ENCODE results near the gene TMBIM1.
A peak's percentile ranks its signal among the peaks of the same experiment; 100 is the strongest.

The TMBIM1 gene

DNA sequence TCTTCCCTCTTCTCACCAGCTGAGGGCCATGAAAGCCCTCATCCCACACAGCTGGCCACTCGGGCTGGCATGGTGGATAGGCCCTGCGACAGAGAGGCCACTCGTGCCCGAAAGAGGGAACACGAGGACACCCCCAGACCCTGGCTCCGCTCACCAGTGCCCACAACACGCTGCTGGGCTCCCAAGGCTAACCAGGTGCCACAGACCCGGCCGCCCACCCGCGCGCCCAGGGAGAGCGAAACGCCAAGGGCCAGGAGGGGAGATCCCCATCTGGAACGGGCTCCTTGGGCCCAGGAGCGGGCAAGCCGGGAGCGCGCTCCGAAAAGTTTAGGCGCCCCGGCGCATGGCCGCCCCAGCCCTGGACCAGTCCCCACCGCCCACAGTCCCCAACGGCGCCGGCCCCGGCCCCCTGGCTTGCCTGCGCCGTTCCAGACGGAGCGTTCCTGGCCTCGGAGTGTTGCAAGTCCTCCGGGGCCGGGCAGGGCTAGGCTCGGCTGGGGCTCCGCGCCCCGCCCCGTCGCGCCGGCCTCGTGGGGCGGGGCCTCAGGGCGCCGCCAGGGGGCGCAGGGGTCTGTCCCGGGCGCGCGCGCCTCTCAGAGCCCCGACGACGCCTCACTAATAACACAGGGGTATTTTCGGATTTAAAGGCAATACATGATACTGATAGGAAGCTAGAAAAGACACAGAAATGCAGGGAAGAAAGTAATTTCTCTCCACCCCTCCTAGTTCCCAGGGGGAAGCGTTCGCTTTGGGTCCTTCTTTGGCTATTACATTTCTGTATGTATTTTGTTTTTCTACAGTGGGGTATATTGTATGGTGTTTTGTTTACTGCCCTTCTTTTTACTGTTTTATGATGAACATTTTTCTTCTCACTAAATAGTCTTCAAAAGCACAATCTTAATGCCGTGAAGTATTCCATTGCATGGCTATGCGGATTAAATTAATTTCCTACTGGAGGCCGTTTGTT is at the start of gene TMBIM1:
TMBIM1 (minus strand) TSS at position 456 of the 967 bp plus-strand sequence. CDS start 10,362 bp downstream, outside the sequence.
- ChIA-PET CTCF (interaction anchor here (0.6 to 1.5 kb wide), 5 partner anchors 9 to 1414 kb away, joined by 3 to 9 read pairs (median 4); partner anchors contain the start of genes AAMP and PNKD), POLR2A (ENCODE audit: low non-redundant PET) (interaction anchor here (1.2 kb wide), 1 partner anchor 19 kb away, joined by 4 read pairs; no protein-coding TSS in a partner anchor)
- peak; percentile 86 for DNase-seq (ENCODE audit: low spot score)
- TF ChIP-seq CTCF (conservative IDR thresholded peaks at IDR 0.05; ENCODE audit: low read depth) = peak; percentile 95
- H3K27ac ChIP-seq = peak within 1 kb of the TSS; percentile 95

DNA sequence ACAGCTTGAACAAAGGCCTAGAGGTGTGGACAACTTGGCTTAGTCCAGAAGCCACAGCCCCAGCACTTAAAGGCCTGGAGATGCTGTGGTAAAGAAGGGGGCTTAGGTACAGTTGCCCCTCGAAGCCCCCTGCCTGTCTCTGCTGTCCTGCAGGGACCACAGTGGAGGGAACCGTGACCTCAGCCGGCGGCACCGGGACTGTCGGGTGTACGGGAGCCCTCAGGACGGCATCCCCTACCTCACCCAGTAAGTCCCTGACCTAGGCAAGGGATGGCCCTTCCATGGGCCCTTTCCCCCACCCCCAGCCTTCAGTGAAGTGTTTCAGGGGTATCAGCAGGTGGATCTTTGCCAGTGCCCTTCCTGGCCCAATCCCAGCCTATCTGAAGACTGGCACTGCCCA is 49.1 kb upstream of the TMBIM1 start:
- no peak for TF ChIP-seq CTCF (conservative IDR thresholded peaks at IDR 0.05; ENCODE audit: low read depth)
- ChIA-PET CTCF (no interaction called here), POLR2A (ENCODE audit: low non-redundant PET) (no interaction called here)
- no peak for DNase-seq (ENCODE audit: low spot score)
- no peak overlapping the region for H3K27ac ChIP-seq

- POLR2A ChIA-PET (ENCODE audit: low non-redundant PET) = no interaction called here
- CTCF ChIA-PET = no interaction called here
Observed at GRCh38 chr2:218340656-218341055, 48.4 kb upstream of the TMBIM1 start.

GRCh38 chr2:218334531-218334930 is 42.2 kb upstream of the TMBIM1 start:
- ChIA-PET POLR2A (ENCODE audit: low non-redundant PET) (no interaction called here), CTCF (interaction anchor here (0.6 kb wide), 1 partner anchor 13 kb away, joined by 3 read pairs; no protein-coding TSS in a partner anchor)
- H3K27ac ChIP-seq = no peak overlapping the region
- no peak for TF ChIP-seq CTCF (conservative IDR thresholded peaks at IDR 0.05; ENCODE audit: low read depth)
- no peak for DNase-seq (ENCODE audit: low spot score)

More at GRCh38 chr2:218340656-218341055, 48.4 kb upstream of the TMBIM1 start:
- no peak for DNase-seq (ENCODE audit: low spot score)
- H3K27ac ChIP-seq = no peak overlapping the region
- TF ChIP-seq CTCF (conservative IDR thresholded peaks at IDR 0.05; ENCODE audit: low read depth) = no peak

DNA sequence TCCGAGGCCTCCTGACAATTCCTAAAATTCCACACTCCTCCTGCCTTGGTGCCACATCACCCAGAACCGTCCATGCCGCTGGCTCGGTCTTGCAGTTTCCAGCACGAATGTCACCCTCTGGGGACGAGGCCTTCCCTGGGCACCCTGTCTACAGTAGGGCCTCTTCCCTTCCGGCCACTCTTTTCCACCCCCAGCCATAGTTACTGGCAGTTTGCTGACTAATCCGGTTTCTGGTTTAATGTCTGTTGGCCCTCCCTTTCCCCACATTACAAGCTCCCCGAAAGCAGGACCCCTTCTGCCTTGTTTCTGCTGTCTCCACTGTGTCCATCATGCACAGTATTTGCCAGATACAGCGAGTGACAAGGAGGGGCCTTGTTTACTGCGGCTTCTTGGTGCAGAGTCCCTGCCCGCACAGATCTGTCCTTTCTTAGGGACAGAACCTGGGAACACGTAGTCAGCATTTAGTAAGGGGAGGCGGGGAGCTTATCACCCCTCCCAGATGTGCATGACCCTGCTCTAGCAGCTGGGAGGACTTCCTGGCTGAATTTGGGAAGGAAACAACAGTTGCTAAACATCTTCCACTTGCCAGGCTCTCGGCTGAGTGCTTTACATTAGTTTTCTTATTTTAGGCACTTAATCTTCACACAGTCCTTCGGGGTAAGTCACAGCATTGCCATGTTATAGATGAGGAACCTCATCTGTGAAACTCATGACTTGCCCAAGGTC is 40.8 kb upstream of the TMBIM1 start:
- POLR2A ChIA-PET (ENCODE audit: low non-redundant PET) = no interaction called here
- H3K27ac ChIP-seq = no peak overlapping the region
- no peak for DNase-seq (ENCODE audit: low spot score)
- CTCF ChIA-PET = no interaction called here
- TF ChIP-seq CTCF (conservative IDR thresholded peaks at IDR 0.05; ENCODE audit: low read depth) = no peak

DNA sequence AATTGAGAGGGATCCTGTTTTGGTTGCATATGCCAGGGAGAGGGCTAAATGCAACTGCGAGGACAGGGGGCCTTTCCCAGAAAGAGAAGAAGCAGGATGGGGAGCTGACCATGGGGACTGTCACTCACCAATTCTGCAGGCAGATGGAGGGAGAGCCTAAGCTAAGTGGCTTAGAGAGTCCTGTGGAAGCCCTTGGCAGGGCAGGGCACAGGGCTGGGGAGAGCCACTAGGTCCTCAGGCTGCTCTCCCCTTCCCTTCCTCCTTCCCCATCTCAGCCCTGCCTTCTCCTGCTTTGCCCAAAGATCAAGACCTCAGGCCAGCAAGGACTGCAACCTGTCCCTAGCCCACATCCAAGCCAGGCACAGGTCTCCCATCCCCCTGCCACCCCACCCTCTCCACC is 40.0 kb upstream of the TMBIM1 start:
- TF ChIP-seq CTCF (conservative IDR thresholded peaks at IDR 0.05; ENCODE audit: low read depth) = no peak
- H3K27ac ChIP-seq = no peak overlapping the region
- ChIA-PET POLR2A (ENCODE audit: low non-redundant PET) (no interaction called here), CTCF (interaction anchor here (0.8 kb wide), 1 partner anchor 59 kb away, joined by 3 read pairs; no protein-coding TSS in a partner anchor)
- DNase-seq (ENCODE audit: low spot score) = no peak

Data from RWPE1 (cell line).